ENCODE measurements around the gene ANKRA2.

The ANKRA2 gene, protein sequence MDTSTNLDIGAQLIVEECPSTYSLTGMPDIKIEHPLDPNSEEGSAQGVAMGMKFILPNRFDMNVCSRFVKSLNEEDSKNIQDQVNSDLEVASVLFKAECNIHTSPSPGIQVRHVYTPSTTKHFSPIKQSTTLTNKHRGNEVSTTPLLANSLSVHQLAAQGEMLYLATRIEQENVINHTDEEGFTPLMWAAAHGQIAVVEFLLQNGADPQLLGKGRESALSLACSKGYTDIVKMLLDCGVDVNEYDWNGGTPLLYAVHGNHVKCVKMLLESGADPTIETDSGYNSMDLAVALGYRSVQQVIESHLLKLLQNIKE

DNA sequence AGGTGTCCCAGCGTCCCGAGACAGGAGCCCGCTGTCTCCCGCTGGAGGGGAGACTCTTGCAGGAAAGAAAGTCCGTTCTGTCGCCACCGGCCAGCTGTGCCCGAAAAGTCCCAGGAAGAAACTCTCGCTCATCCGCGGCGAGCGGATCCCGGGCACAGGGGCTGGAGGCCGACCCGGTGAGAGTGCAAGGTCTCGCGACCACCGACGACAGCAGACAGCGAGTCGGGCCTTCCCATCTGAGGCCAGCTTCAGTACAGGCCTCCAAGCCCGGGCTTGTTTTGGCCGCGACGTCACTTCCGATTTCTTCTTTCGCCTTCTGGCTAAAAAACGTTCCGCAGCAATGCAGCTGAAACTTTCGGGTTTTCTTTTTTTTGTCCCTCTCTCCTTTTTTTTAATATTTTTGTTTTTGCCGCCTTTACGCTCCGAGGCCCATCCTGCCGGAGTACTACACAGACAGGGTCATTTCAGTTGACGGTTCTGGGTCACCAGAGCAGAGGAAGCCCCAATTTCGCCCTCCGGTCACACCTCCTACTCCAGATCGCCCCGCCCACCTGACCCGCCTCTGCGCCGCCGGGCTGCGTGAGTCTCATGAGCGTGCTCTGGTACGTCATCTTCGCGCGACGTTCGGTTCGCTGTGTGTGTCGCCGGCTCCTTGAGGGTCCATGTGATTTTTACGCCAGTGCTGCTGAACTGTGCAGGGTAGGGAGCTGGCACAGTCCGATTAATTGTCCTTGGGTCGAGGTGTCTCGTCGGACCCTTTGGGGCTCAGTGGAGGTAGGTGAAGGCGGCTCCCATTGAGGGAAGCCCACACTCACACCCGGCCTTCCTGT lies at the start of gene ANKRA2, which contains the start of gene UTP15:
Gene ANKRA2 (minus strand): TSS at position 501 of the 830 bp plus-strand sequence. CDS start 2,758 bp downstream, outside the sequence.
Gene UTP15 (plus strand): TSS at position 605 of the 830 bp plus-strand sequence. CDS start 1,602 bp downstream, outside the sequence.
- peak; percentile 95 for DNase-seq (ENCODE audit: low spot score)

DNA sequence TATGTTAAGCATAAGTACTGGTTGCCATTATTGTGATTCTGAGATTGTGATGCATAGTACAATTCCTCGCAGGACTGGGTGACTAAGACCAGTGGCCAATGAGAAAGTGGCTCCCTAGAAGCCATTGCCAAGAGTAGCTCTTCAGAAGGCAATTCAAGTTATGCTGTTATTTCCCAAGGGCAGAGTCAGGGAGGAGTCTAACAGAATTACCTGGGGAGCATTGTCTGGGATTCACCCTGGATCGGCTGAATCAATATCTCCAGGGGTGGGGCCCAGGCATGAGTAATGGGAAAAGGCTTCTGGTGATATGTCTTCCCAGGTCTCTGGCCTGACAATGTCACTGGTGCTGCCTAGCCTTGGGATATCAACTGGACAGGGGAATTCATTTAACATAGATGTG lies 49.6 kb upstream of the ANKRA2 start:
- DNase-seq (ENCODE audit: low spot score) = no peak

DNA sequence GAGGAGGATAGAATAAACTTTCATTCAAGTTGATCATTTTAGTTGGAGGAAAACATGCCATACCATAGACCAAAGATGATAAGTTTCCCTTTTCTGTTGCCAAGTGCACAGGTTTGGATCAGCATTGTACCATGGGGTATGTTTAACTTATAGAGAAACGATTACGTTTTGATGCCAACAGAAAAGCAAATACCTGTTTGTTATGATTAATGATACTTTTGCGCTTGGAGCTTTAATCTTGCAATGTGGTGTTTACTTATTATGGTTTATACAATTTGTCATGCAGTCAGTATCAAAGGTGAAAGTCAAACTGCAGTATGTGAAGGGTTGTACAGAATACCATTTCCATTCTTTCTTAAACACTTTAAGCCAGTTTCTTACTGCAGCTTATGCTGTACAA lies 47.4 kb upstream of the ANKRA2 start:
- no peak for DNase-seq (ENCODE audit: low spot score)

DNA sequence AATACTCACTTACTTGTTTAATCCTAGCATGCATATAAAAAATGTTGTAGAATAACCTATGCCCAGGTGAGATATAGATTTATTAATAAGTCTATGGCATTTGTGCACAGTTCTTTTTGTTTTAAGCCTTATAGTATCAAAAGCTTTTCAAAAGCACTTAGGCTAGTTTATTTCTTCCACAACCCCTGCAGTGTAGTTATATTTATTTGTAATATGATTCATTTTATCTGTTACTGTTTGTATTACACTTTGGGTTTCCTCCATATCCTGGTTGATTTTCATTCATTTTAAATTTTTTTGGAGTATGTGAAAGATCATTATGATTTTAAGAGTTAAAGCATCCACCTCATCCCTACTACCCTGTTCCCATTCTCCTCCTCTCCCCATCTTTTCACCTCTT lies 41.8 kb upstream of the ANKRA2 start:
- DNase-seq (ENCODE audit: low spot score) = no peak

DNA sequence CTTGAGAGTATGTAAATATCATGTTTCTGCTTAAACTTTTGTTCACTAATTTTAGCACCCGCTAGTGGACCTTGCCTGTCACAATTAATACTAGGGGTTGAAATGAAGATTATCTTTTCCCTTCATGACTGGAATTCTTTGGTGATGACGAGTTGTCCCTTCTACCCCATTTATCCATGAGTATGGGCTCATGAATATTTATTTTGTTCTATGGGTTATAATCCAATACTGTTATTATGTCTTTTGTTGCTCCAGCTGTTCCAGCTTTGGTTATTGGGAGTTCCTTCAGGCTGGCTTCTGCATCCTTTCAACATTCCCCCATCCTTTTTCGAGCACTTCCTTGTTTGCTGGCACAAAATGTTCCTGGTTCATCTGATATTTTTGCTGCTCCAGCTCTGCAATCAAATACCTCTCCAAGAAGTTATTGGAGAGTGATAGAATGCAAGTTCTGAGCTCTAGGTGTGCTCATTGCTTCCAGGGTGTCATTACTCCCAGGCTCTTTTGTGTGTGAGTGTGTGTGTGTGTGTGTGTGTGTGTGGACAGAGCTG lies 40.8 kb upstream of the ANKRA2 start:
- DNase-seq (ENCODE audit: low spot score) = no peak

DNA sequence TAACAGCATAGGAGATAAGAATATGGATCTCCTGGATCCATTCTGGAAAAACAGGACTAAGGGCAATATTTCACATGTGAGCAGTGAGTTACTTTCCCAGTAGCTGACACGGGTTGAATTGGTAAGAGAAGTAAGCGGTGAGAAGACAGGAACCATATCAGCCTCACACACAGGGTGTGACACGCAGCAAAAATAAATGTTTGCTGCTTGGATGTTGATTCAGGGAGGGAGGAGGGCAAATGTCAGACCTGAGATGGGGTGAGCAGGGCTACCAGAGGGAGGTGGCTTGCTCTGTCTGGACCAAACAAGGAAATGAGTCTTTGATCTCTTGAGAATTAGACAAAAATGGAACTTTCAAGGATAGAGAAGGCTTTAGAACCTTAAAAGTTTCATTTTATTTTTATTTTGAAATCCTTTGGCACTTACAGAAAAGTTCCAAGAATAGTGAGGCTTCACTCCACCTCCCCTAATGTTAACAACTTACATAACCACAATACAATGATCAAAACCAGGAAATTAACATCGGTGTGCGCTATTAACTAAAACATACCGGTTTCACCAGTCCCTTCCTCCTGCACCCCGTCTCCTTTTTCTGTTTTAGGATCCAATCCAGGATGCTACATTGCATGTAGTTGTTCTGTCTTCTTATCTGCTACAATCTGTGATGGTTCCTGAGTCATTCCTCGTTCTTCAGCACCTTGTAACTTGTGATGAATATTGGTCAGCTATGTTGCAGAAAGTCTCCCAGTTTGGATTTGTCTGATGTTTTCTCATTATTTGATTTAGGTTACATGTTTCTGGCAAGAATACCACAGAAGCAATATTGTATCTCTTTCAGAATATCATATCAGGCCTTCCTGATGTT lies 40.0 kb upstream of the ANKRA2 start:
- no peak for DNase-seq (ENCODE audit: low spot score)

DNA sequence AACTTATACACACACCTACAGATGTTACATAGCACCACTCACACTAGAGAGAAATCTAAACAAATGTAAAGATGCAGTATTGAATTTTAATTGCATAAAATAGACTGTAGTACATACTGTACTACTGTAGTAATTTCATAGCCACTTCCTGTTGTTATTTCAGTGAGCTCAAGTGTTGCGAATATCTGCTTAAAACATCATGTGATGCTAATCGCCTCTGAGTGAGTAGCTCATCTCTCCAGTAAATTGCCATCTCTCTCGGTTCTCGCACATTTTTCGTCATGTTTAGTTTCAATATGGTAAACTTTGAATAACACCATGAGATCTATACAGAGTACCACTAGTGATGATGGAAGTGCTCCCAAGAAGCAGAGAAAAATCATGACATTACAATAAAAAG lies 38.6 kb upstream of the ANKRA2 start:
- no peak for DNase-seq (ENCODE audit: low spot score)

DNA sequence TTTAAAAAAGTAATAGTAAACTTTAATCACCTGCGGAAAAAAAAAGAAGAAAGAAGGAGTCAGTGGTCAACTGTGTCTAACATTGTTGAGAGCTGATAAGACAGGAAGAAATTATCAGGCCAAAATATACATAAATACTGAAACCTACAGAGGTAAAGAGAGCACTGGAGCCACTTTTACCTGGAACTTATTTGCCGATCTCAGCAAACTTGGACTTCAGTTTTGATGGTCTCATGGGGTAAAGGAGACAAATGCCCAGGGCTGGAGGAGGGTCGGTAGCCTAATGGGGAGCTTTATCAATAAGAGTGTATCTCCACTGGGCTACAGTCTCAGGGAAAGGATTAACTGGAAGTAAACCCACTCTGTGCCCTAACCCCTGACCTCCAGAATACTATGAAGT lies 33.9 kb upstream of the ANKRA2 start:
- DNase-seq (ENCODE audit: low spot score) = no peak

DNA sequence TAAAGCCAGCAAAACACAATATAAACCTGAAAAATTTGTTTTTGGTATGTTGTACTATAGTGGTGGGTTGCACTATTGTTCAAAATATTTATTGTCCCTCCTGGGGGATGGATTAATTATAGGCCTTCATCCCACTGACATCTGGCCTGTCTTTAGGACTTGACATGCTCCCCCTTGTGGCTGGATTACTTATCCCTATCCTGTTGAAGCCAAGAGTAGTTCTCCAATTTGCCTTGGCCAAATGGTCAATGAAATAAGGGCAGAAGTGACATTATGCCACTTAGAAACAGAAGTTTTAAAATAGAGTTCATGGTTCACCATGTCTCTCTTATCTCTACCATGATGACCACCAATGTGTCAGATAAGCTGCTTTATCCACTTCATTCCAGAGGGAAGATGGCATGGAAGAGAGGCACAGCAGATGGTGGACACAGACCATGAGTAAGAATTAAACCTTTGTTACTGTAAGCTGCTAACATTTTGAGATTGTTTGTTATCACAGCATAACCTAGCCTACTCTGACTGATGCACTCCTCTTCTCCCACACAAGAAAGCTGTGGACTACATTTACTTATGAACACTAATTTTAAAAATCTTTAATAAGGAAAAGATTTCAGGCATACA lies 31.4 kb upstream of the ANKRA2 start:
- DNase-seq (ENCODE audit: low spot score) = no peak

DNA sequence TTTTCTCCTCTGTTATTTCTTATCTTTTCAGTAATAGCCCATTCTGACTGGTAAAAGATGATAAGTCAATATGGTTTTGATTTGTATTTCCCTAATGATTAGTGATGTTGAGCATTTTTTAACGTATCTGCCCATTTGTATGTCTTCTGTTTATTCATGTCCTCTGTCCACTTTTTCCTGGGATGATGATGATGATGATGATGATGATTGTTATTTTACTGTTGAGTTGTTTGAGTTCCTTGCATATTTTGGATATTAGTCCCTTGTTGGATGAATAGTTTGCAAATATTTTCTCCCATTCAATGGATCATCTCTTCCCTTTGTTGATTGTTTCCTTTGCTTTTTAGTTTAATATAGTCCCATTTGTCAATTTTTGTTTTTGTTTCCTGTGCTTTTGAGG lies 27.1 kb upstream of the ANKRA2 start:
- DNase-seq (ENCODE audit: low spot score) = no peak

DNA sequence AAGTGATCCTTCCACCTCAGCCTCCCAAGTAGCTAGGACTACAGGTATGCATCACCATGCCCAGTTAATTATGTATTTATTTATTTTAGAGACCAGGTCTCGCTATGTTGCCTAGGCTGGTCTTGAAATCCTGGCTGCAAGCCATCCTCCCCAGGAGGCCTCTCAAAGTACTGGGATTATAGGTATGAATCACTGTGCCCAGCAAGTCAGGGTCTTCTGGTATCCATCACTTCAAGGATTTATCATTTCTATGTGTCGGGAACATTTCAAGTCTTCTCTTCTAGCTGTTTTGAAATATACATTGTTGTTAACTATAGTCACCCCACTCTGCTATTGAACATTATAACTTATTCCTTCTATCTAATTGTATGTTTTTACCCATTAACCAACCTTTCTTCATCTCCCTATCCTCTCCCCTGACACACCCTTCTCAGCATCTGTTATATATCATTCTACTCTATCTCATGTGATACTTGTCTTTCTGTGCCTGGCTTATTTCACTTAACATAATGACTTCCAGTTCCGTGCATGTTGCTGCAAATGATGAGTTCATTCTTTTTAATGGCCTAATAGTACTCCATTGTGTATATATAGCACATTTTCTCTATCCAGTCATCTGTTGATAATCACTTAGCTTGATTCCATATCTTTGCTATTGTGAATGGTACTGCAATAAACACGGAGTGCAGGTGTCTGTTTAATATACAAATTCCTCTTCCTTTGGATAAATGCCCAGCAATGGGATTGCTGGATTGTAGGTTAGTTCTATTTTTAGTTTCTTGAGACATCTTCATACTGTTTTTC lies 26.5 kb upstream of the ANKRA2 start:
- DNase-seq (ENCODE audit: low spot score) = no peak

DNA sequence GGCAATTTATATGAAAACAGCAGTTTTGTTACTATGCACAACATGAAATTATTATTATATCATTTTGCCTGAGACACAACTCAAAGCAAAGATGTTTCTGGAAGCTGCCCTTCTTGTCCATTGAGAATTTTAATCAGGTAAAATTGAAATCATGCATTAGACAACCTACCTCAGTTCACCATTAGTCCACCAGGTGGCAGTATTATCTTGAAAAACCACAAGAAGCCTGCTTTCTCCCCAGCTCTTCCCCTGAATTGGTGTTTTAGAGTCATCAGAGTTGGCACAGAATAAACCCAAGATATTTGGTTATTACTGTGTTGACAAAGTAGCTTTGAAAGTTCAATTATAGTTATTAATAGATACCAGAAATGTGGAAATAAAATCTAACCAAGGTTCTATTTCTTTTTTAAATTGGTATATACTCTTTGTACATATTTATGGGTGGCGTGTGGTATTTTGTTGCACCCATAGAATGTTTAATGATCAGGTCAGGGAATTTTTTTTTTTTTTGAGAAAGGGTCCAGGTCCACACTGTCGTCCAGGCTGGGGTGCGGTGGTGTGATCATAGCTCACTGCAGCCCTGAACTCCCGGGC lies 25.8 kb upstream of the ANKRA2 start:
- peak; percentile 62 for DNase-seq (ENCODE audit: low spot score)

DNA sequence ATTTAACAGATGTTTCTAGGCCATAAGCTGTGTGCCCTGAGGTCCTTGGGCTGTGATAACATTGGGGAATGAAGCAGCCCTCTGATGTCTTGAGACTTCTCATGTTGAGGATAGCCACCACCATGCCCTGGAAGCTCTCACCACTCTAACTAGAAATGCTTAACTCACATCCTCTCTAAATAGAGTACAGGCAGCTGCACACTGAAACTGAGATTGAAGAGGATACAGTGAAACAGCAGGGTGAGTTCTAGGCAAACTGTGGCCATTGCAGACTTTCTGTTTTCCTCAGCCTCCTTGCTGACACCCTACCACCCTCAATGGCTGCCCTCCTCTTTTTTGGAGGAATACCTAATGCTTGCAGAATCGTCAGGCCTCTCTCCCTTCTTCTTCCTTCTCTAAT lies 22.5 kb upstream of the ANKRA2 start:
- no peak for DNase-seq (ENCODE audit: low spot score)

DNA sequence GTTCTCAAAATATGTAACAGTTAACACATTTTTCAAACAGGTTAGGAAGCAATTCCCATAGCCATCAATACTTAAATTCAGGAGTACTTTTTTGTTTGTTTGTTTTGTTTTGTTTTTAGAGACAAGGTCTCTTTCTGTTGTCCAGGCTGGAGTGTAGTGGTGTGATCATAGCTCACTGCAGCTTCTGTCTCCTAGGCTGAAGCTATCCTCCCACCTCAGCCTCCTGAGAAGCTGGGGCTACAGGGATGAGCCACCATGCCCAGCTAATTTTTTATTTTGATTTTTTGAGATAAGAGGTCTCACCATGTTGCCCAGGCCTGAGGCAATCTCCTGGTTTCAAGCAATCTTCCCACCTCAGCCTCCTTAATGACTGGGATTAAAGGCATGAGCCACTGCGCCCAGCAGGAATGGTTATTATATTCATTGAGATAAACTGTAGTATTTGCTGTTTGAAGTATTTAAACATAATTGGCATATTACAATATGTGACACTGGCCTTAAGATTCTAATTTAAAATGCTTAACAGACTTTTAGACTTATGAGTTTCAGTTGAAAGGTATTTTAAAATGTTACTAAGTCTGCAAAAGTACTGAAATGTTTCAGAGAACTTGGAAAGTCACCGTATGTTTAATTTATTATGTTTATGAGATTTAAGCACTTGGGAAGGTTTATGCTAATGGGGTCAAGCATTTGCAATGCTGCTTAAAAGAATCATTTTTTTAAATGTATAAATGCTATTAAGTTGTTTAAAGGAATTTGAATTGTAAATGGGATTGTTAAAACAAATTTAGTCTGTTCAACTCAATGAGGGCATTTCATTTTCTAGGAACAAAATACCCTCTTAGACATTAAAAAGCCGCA lies 17.1 kb upstream of the ANKRA2 start:
- no peak for DNase-seq (ENCODE audit: low spot score)

DNA sequence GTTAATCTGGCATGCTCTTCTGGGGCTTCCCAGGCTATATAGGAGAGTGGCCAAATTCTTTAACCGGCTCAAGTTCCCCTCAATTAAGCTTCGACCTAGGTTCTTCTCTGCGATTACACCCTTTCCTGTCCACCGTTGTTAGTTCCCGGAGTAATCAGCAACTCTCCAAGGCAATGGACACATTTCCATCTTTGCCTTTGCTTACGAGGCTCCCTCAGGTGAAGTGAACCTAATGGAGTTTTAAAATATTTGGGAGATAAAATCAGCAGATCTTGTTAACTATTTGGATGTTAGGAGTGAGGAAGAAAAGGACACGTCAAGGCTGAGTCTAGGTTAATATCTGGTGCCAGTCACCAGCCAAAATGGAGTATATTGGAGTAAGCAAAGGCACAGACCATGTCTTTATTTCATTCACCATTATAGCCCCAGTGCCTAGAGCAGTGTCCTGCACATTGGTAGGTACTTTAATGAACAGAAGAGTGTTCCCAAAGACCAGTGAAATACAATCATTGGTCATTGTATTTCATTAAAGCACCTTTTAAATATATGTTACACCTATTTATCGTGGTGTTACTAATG lies 619 bp upstream of the ANKRA2 start:
- no peak for DNase-seq (ENCODE audit: low spot score)

DNA sequence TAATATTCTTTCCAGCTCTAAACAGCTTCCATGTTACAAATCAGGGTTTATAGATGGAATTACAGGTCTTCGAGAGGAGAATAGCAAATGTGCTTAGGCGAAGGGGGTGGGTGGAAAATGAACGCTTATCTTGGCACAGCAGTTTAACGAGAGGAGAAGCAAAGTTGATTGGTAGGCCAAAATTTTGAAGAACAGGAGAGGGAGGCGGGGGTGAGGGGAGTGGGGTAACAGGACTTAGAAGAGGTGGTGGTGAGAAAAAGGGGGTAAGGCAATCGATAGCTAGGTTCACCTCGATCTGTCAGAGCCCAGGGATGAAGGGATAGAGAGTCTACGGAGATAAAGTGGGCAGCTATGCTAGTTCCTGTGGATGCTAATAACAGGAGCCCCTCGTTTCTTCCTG lies 764 bp downstream of the ANKRA2 start:
- no peak for DNase-seq (ENCODE audit: low spot score)

DNA sequence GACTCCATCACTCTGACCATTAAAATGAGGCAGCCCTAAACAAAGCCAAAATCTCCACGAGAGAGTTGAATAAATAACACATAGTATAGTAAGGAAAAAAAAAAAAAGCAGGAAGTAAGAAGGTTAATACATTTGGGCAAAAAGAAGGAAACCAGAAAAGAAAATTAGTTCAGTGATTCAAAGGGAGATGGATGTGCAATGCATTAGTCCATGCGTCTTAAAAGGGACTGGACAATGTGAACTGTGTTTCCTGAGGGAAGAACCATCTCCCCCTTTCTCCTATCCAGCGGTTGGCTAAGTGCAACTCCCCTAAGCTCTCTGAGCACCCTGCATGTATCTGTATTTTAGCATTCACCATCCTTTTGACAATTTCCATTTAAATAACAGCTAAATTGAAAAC lies 1.4 kb downstream of the ANKRA2 start:
- DNase-seq (ENCODE audit: low spot score) = no peak

DNA sequence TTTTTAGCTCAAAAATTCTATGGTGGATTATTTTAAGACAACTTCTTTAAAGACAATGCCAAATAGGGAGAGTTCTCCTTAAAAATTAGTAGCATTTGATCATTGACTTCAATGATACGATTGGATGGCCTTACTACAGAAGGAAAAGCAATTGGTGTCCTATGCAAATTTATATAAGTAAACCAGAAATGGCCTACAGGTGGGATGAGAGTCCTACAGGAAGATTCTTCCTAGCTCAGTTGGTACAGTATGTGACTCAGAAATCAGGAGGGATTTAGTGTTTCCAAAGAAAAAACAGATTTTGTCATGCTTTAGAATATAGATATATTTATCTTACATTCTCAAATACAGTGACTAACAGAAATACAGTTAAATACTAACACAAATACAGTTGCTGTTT lies 6.5 kb downstream of the ANKRA2 start:
- no peak for DNase-seq (ENCODE audit: low spot score)

DNA sequence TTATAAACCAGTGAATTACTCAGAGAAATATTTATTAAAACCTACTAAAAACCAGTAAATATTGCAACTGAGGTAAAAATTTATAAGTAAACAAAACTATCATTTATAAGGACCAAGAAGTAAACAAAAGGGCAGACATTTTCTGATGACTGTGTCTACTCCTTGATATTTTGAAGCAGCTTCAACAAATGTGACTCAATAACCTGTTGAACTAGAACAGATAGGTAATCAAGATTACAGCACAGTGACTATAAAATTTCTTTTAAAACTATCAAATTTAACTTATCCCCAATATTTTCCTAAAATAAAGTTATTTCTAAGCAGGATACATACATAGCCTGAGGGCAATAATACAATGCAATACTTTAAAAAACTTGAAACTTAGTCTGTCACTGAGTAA lies 12.8 kb downstream of the ANKRA2 start:
- no peak for DNase-seq (ENCODE audit: low spot score)

All from globus pallidus (tissue), 1 donor.